GM08714 (cell line): ENCODE results near the gene THRB.

ENCODE experiments used
- H3K4me3 ChIP-seq: fragments of 200-500 bp; sonication (Bioruptor generic); 2 replicates; pipeline ENCODE4 v1.5.1; 2014; ENCODE audit warnings: mild to moderate bottlenecking, low read length, inconsistent platforms
- ZNF274 ChIP-seq: IDR thresholded peaks from 2 replicates; pipeline ENCODE4 v1.6.1; 2012; ENCODE audit warnings: mild to moderate bottlenecking, low read depth, low read length

THRB gene

GRCh38 chr3:24197809-24198208 is 296.8 kb downstream of the THRB start:
- TF ChIP-seq ZNF274: no peak
- H3K4me3 ChIP-seq: no peak overlapping the region

GRCh38 chr3:24196526-24196925 is 298.1 kb downstream of the THRB start:
- H3K4me3 ChIP-seq: no peak overlapping the region
- no peak for TF ChIP-seq ZNF274

GRCh38 chr3:24195504-24196230 is 299.0 kb downstream of the THRB start:
- TF ChIP-seq ZNF274: no peak
- no peak overlapping the region for H3K4me3 ChIP-seq

GRCh38 chr3:24192469-24193056 is 302.1 kb downstream of the THRB start:
- H3K4me3 ChIP-seq: no peak overlapping the region
- TF ChIP-seq ZNF274: no peak

GRCh38 chr3:24191801-24192403 is 302.7 kb downstream of the THRB start:
- no peak for TF ChIP-seq ZNF274
- no peak overlapping the region for H3K4me3 ChIP-seq

- H3K4me3 ChIP-seq: no peak overlapping the region
- no peak for TF ChIP-seq ZNF274
Observed at GRCh38 chr3:24190256-24190655, 304.4 kb downstream of the THRB start.

GRCh38 chr3:24185738-24186384 is 308.8 kb downstream of the THRB start:
- TF ChIP-seq ZNF274: no peak
- no peak overlapping the region for H3K4me3 ChIP-seq

GRCh38 chr3:24184528-24185176 is 310.0 kb downstream of the THRB start:
- H3K4me3 ChIP-seq: no peak overlapping the region
- TF ChIP-seq ZNF274: no peak

- H3K4me3 ChIP-seq: no peak overlapping the region
- no peak for TF ChIP-seq ZNF274
Observed at GRCh38 chr3:24182756-24183155, 311.9 kb downstream of the THRB start.

GRCh38 chr3:24181256-24181655 is 313.4 kb downstream of the THRB start:
- no peak overlapping the region for H3K4me3 ChIP-seq
- TF ChIP-seq ZNF274: no peak

- H3K4me3 ChIP-seq: no peak overlapping the region
- no peak for TF ChIP-seq ZNF274
Observed at GRCh38 chr3:24180616-24181015, 314.0 kb downstream of the THRB start.

GRCh38 chr3:24177201-24177600 is 317.4 kb downstream of the THRB start:
- no peak for TF ChIP-seq ZNF274
- H3K4me3 ChIP-seq: no peak overlapping the region

GRCh38 chr3:24174614-24175013 is 320.0 kb downstream of the THRB start:
- no peak for TF ChIP-seq ZNF274
- H3K4me3 ChIP-seq: no peak overlapping the region

GRCh38 chr3:24168977-24169376 is 325.7 kb downstream of the THRB start:
- H3K4me3 ChIP-seq: no peak overlapping the region
- no peak for TF ChIP-seq ZNF274
